Measurements from ENCODE around the gene VANGL2. TPM values are rescaled to one million over a fixed set of nuclear protein-coding genes. Genes with fewer than 3 reads are reported as not detected.
A peak's percentile ranks its signal among the peaks of the same experiment; 100 is the strongest.

The VANGL2 gene
- polyA plus RNA-seq, 2 of the 4 experiments (the other 2 are of a cell fraction): 3.9 to 4.1 TPM

DNA sequence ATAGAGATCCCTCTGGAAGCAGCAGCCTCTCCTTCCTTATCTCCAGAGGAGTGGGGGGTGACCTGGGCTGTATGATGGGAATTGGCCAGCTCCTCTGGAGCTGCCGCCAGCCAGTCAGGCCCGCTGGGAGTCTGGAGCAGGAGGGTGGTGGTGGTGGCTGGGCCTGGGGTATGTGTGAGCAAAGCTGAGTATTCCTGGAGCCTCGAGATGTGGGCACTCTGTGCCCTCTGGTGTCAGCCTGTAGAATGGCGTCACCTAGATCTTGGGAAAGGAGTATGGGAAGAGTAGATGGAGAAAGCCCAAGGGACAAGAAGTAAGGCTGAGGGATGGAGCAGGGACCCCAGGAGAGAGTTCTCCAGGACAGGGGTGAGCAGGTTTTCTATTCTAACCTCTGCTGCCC, 16.0 kb downstream of the VANGL2 start:
- FAIRE-seq (no peak), DNase-seq (ENCODE audit: low read depth in 1 of 2, low spot score in 1 of 2) (peak; percentile 55 to 59), ATAC-seq (peak; percentile 92 to 97)
- 26% methylated on average over 4 of the region's 4 CpGs for WGBS (ENCODE audit: missing lambda C conversion rate)
- no peak overlapping the region for H3K4me2 ChIP-seq
- no peaks in the 10 kb centered on the region for H3K4me1 ChIP-seq
- CTCF ChIA-PET: interaction anchor here (0.6 to 2.9 kb wide), 27 partner anchors 8 to 1283 kb away, joined by 3 to 13 read pairs (median 4); partner anchors contain the start of gene VANGL2
- H3K27ac ChIP-seq: no peak overlapping the region
- no peaks in the 10 kb centered on the region for H3K9me3 ChIP-seq
- H3K4me3 ChIP-seq: no peak overlapping the region
- TF ChIP-seq, protein P1, sequence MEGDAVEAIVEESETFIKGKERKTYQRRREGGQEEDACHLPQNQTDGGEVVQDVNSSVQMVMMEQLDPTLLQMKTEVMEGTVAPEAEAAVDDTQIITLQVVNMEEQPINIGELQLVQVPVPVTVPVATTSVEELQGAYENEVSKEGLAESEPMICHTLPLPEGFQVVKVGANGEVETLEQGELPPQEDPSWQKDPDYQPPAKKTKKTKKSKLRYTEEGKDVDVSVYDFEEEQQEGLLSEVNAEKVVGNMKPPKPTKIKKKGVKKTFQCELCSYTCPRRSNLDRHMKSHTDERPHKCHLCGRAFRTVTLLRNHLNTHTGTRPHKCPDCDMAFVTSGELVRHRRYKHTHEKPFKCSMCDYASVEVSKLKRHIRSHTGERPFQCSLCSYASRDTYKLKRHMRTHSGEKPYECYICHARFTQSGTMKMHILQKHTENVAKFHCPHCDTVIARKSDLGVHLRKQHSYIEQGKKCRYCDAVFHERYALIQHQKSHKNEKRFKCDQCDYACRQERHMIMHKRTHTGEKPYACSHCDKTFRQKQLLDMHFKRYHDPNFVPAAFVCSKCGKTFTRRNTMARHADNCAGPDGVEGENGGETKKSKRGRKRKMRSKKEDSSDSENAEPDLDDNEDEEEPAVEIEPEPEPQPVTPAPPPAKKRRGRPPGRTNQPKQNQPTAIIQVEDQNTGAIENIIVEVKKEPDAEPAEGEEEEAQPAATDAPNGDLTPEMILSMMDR (IDR thresholded peaks at IDR 0.05): peak; percentile 50
- TF ChIP-seq ZSCAN20 (CRISPR knock-in tag; IDR thresholded peaks at IDR 0.05) (no peak), MAFK (IDR thresholded peaks at IDR 0.05; ENCODE audit: partially characterized antibody) (no peak), RAD21 (conservative IDR thresholded peaks at IDR 0.05 in 1 of 2, IDR thresholded peaks at IDR 0.05 in 1 of 2) (peak; percentile 66 to 73), SMC3 (IDR thresholded peaks at IDR 0.05) (peak; percentile 48; the same call in 1 of the 3 replicates)
- TF ChIP-seq, protein P2, sequence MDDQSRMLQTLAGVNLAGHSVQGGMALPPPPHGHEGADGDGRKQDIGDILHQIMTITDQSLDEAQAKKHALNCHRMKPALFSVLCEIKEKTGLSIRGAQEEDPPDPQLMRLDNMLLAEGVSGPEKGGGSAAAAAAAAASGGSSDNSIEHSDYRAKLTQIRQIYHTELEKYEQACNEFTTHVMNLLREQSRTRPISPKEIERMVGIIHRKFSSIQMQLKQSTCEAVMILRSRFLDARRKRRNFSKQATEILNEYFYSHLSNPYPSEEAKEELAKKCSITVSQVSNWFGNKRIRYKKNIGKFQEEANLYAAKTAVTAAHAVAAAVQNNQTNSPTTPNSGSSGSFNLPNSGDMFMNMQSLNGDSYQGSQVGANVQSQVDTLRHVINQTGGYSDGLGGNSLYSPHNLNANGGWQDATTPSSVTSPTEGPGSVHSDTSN (IDR thresholded peaks at IDR 0.05): no peak
- POLR2A ChIA-PET: no interaction called here

GRCh38 chr1:160418483-160418882, 18.1 kb downstream of the VANGL2 start:
- Histone ChIP-seq H3K27ac (no peak overlapping the region), H3K9me3 (no peaks in the 10 kb centered on the region), H3K4me2 (no peak overlapping the region), H3K4me3 (no peak overlapping the region), H3K4me1 (no peaks in the 10 kb centered on the region)
- 49% methylated on average over 6 of the region's 6 CpGs for WGBS (ENCODE audit: missing lambda C conversion rate)
- DNase-seq (ENCODE audit: low read depth in 1 of 2, low spot score in 1 of 2) (no peak), ATAC-seq (no peak), FAIRE-seq (no peak)
- TF ChIP-seq, protein P3, sequence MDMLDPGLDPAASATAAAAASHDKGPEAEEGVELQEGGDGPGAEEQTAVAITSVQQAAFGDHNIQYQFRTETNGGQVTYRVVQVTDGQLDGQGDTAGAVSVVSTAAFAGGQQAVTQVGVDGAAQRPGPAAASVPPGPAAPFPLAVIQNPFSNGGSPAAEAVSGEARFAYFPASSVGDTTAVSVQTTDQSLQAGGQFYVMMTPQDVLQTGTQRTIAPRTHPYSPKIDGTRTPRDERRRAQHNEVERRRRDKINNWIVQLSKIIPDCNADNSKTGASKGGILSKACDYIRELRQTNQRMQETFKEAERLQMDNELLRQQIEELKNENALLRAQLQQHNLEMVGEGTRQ (IDR thresholded peaks at IDR 0.05): no peak
- TF ChIP-seq EHF (CRISPR knock-in tag; IDR thresholded peaks at IDR 0.05) (no peak), SREBF2 (IDR thresholded peaks at IDR 0.05) (no peak), RCOR1 (IDR thresholded peaks at IDR 0.05; ENCODE audit: low read depth, low read length) (no peak), NPAS2 (CRISPR knock-in tag; IDR thresholded peaks at IDR 0.05; ENCODE audit: borderline replicate concordance) (no peak), ZFP36 (IDR thresholded peaks at IDR 0.05; ENCODE audit: borderline replicate concordance, partially characterized antibody) (no peak), RAD21 (conservative IDR thresholded peaks at IDR 0.05 in 1 of 2, IDR thresholded peaks at IDR 0.05 in 1 of 2) (no peak), CBX2 (IDR thresholded peaks at IDR 0.05; ENCODE audit: borderline replicate concordance, low read depth) (no peak), RFX5 (IDR thresholded peaks at IDR 0.05) (no peak), ESRRA (IDR thresholded peaks at IDR 0.05; ENCODE audit: borderline replicate concordance, low read length) (no peak), MAFK (IDR thresholded peaks at IDR 0.05; ENCODE audit: partially characterized antibody) (no peak), MYC (IDR thresholded peaks at IDR 0.05; ENCODE audit: borderline replicate concordance, low read length) (no peak), ZSCAN20 (CRISPR knock-in tag; IDR thresholded peaks at IDR 0.05) (no peak), CHD4 (IDR thresholded peaks at IDR 0.05; ENCODE audit: borderline replicate concordance) (no peak), ZC3H11A (IDR thresholded peaks at IDR 0.05) (no peak)
- TF ChIP-seq, protein P1 (IDR thresholded peaks at IDR 0.05): no peak
- TF ChIP-seq, protein P4, sequence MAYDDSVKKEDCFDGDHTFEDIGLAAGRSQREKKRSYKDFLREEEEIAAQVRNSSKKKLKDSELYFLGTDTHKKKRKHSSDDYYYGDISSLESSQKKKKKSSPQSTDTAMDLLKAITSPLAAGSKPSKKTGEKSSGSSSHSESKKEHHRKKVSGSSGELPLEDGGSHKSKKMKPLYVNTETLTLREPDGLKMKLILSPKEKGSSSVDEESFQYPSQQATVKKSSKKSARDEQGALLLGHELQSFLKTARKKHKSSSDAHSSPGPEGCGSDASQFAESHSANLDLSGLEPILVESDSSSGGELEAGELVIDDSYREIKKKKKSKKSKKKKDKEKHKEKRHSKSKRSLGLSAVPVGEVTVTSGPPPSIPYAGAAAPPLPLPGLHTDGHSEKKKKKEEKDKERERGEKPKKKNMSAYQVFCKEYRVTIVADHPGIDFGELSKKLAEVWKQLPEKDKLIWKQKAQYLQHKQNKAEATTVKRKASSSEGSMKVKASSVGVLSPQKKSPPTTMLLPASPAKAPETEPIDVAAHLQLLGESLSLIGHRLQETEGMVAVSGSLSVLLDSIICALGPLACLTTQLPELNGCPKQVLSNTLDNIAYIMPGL (CRISPR knock-in tag; IDR thresholded peaks at IDR 0.05; ENCODE audit: borderline replicate concordance): no peak
- TF ChIP-seq, protein P5, sequence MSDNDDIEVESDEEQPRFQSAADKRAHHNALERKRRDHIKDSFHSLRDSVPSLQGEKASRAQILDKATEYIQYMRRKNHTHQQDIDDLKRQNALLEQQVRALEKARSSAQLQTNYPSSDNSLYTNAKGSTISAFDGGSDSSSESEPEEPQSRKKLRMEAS (IDR thresholded peaks at IDR 0.05): no peak
- POLR2A ChIA-PET: no interaction called here
- CTCF ChIA-PET: interaction anchor here (0.7 to 2.9 kb wide), 7 partner anchors 9 to 333 kb away, joined by 3 to 11 read pairs (median 4); no protein-coding TSS in a partner anchor

All from A549 (cell line).